SK-N-SH (cell line): ENCODE data around the gene CARS2. TPM values are rescaled to one million over a fixed set of nuclear protein-coding genes. Genes with fewer than 3 reads are reported as not detected.
A peak's percentile ranks its signal among the peaks of the same experiment; 100 is the strongest.

ENCODE experiments used
- CTCF ChIA-PET: fragments of 300-600, 350-600 bp; formaldehyde crosslinking; extraction: SDS; loops from one replicate; lab custom pipeline; 2021; lab: Yijun Ruan, JAX
- POLR2A ChIA-PET: fragments of 350-600 bp; sonication (Branson Sonifier 250); formaldehyde crosslinking; extraction: SDS; loops from one replicate; lab custom pipeline; 2020; ENCODE audit warnings: antibody characterized with exemption, inconsistent platforms; lab: Yijun Ruan, JAX
- DNase-seq: peaks from one replicate; pipeline ENCODE4 v3.0.0; 2012
- H2AFZ ChIP-seq: fragments of 200-600 bp; sonication (generic); 2 replicates; pipeline ENCODE4 v1.8.1; 2016; ENCODE audit warnings: antibody characterized with exemption, mild to moderate bottlenecking, low read depth
- H3F3A ChIP-seq: fragments of 200-600 bp; sonication (generic); replicated peaks from 2 replicates; pipeline ENCODE3; 2016; ENCODE audit warnings: antibody characterized with exemption, mild to moderate bottlenecking; ENCODE audit not compliant: insufficient read depth
- H3K27ac ChIP-seq, 2 experiments: fragments of 200-500 bp in 1 of 2; fragments of 200-600 bp in 1 of 2; sonication (Bioruptor generic) in 1 of 2; sonication (generic), shearing (Covaris generic) in 1 of 2; 2 replicates each; pipeline versions ENCODE4 v1.5.1 to v1.6.1; 2014 to 2016; ENCODE audit warnings: low read depth in 2 of 2, inconsistent platforms in 1 of 2, low read length in 1 of 2, mild to moderate bottlenecking in 1 of 2, mixed read lengths in 1 of 2
- H3K27me3 ChIP-seq: fragments of 200-600 bp; sonication (generic), shearing (Covaris generic); 2 replicates; pipeline ENCODE4 v1.6.1; 2016; ENCODE audit warnings: mixed run types; ENCODE audit not compliant: insufficient read depth
- H3K36me3 ChIP-seq, 2 experiments: fragments of 200-500 bp in 1 of 2; fragments of 200-600 bp in 1 of 2; sonication (Bioruptor generic) in 1 of 2; sonication (generic) in 1 of 2; replicated peaks in 1 of 2; 2 replicates each; pipeline versions ENCODE3 to v1.5.1; 2014 to 2016; ENCODE audit warnings: low read length in 1 of 2, mild to moderate bottlenecking in 1 of 2; ENCODE audit not compliant: insufficient read depth in 2 of 2, control insufficient read depth in 1 of 2
- H3K4me1 ChIP-seq, 2 experiments: fragments of 200-500 bp in 1 of 2; fragments of 200-600 bp in 1 of 2; sonication (Bioruptor generic) in 1 of 2; sonication (generic), shearing (Covaris generic) in 1 of 2; 2 replicates each; pipeline versions ENCODE4 v1.5.1 to v1.6.1; 2014 to 2016; ENCODE audit warnings: low read depth in 1 of 2, low read length in 1 of 2, mixed run types in 1 of 2; ENCODE audit not compliant: insufficient read depth in 2 of 2, control insufficient read depth in 1 of 2
- H3K4me2 ChIP-seq: fragments of 200-600 bp; sonication (generic), shearing (Covaris generic); 2 replicates; pipeline ENCODE4 v1.6.1; 2017; ENCODE audit warnings: mixed run types
- H3K4me3 ChIP-seq, 2 experiments: fragments of 200-500 bp in 1 of 2; fragments of 200-600 bp in 1 of 2; sonication (Bioruptor generic) in 1 of 2; sonication (generic), shearing (Covaris generic) in 1 of 2; 2 replicates each; pipeline versions ENCODE4 v1.5.1 to v1.8.1; 2014 to 2016; ENCODE audit warnings: low read depth in 2 of 2, inconsistent platforms in 1 of 2, low read length in 1 of 2, mild to moderate bottlenecking in 1 of 2, mixed read lengths in 1 of 2, moderate library complexity in 1 of 2
- H3K79me2 ChIP-seq: fragments of 200-600 bp; sonication (generic); 2 replicates; pipeline ENCODE4 v1.8.1; 2017; ENCODE audit warnings: mild to moderate bottlenecking; ENCODE audit not compliant: insufficient read depth
- H3K9ac ChIP-seq: fragments of 200-600 bp; sonication (generic); 2 replicates; pipeline ENCODE4 v1.6.1; 2017; ENCODE audit warnings: mixed run types
- H3K9me2 ChIP-seq: fragments of 200-600 bp; sonication (generic); 2 replicates; pipeline ENCODE4 v1.6.1; 2017; ENCODE audit warnings: mixed run types
- H3K9me3 ChIP-seq: fragments of 200-600 bp; sonication (generic); 2 replicates; pipeline ENCODE4 v1.6.1; 2017; ENCODE audit warnings: mixed run types, mild to moderate bottlenecking, moderate library complexity
- H4K20me1 ChIP-seq: fragments of 200-600 bp; sonication (generic); 2 replicates; pipeline ENCODE4 v1.6.1; 2017; ENCODE audit warnings: mild to moderate bottlenecking, mixed run types; ENCODE audit not compliant: insufficient read depth
- CHD2 ChIP-seq: fragments of 150-350 bp; IDR thresholded peaks from 2 replicates; pipeline ENCODE4 v1.6.1; 2018; ENCODE audit warnings: low read length; ENCODE audit not compliant: partially characterized antibody
- ELF1 ChIP-seq: IDR thresholded peaks from 2 replicates; pipeline ENCODE4 v1.4.0; 2012
- EP300 ChIP-seq, 2 experiments: IDR thresholded peaks; 2 replicates each; pipeline versions ENCODE4 v1.4.0 to v1.6.1; 2012; ENCODE audit warnings: borderline replicate concordance in 1 of 2, low read depth in 1 of 2, low read length in 1 of 2
- EZH2phosphoT487 ChIP-seq: fragments of 200-600 bp; sonication (generic); IDR thresholded peaks from 2 replicates; pipeline ENCODE4 v1.6.1; 2017; ENCODE audit warnings: low read depth, mixed run types, mild to moderate bottlenecking, antibody characterized with exemption, moderate library complexity, borderline replicate concordance
- FOXJ3 ChIP-seq: sonication (generic); formaldehyde crosslinking; IDR thresholded peaks from 2 replicates; pipeline ENCODE4 v1.5.1; 2020; ENCODE audit warnings: mild to moderate bottlenecking, missing genetic modification reagents
- GABPA ChIP-seq: IDR thresholded peaks from 2 replicates; pipeline ENCODE4 v1.4.0; 2012; ENCODE audit warnings: low read depth, mild to moderate bottlenecking
- GATA2 ChIP-seq: sonication (generic); formaldehyde crosslinking; IDR thresholded peaks from 2 replicates; pipeline ENCODE4 v1.5.0; 2020; ENCODE audit warnings: mild to moderate bottlenecking, missing genetic modification reagents
- IRF3 ChIP-seq: fragments of 150-350 bp; IDR thresholded peaks from 2 replicates; pipeline ENCODE4 v1.6.1; 2016; ENCODE audit warnings: mild to moderate bottlenecking, low read depth, low read length
- NFIC ChIP-seq: IDR thresholded peaks from 2 replicates; pipeline ENCODE4 v1.4.0; 2012; ENCODE audit warnings: borderline replicate concordance
- PBX3 ChIP-seq: IDR thresholded peaks from 2 replicates; pipeline ENCODE4; 2012
- RCOR1 ChIP-seq: fragments of 150-350 bp; IDR thresholded peaks from 2 replicates; pipeline ENCODE4 v1.6.1; 2017; ENCODE audit warnings: antibody characterized with exemption, low read length
- TAF1 ChIP-seq: IDR thresholded peaks from 2 replicates; pipeline ENCODE4 v1.6.1; 2012; ENCODE audit warnings: low read depth, mild to moderate bottlenecking, low read length, moderate library complexity, borderline replicate concordance
- TCF12 ChIP-seq: IDR thresholded peaks from 2 replicates; pipeline ENCODE4 v1.4.0; 2012
- USF1 ChIP-seq: IDR thresholded peaks from 2 replicates; pipeline ENCODE4 v1.4.0; 2012; ENCODE audit warnings: low read depth, borderline replicate concordance
- ZBTB33 ChIP-seq: IDR thresholded peaks from 2 replicates; pipeline ENCODE4 v1.4.0; 2012; ENCODE audit warnings: low read depth, borderline replicate concordance
- WGBS: methylation state at CpG from one replicate; pipeline ENCODE4 v1.1.6; 2017; ENCODE audit warnings: low lambda C conversion rate; 5-methylcytosine and 5-hydroxymethylcytosine counted together
- polyA plus RNA-seq, 3 experiments: library from polyadenylated mRNA; depleted of rRNA; stranded (reverse); fragments of >200 nt; gene quantifications; 2 replicates each; pipeline ENCODE4 v1.2.3, GENCODE V29; 2012
- TF ChIP-seq, protein P1 (sequence below): IDR thresholded peaks from 2 replicates; pipeline ENCODE4 v1.4.0; 2012; ENCODE audit warnings: low read depth

Gene CARS2
- polyA plus RNA-seq, 1 of the 3 experiments (the other 2 are of a cell fraction), result 78.6 TPM

DNA sequence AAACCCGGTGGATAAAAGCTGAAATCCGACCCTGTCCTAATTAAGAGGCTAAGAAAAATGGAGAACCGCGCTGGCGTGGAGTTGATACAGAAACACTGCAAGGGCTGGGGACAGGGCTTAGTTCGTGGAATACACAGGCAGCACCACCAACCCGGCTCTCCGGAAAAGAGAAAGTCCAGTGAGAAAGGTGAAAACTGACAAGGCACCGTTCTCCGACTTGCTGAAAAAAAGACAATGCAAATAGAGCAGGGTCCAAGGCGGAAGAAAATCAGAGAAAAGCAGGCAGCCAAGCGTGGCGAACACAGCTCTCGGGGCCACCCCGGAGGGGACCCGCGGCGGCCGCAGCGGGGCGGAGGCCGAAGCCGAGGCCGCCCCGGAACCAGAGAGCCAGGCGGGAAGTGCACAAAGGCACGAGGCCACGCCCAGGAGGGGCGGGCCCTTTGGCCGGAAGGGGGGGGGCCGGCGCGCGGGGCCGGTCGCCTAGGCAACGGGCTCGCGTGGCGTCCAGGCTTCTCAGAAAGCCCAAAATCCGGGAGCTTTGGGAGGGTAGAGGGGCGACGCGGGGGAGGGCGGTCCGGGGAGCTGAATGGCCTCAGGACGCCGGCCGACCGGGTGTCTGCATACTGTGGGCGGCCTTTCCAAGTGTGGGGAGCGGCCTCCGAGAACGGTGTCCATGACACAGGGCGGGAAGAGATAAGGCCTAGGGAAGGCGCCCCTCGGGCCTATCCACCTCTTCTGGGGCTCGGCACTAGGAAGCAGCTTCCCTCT lies 6.3 kb upstream of the CARS2 start (continued):
- TF ChIP-seq, protein P1, sequence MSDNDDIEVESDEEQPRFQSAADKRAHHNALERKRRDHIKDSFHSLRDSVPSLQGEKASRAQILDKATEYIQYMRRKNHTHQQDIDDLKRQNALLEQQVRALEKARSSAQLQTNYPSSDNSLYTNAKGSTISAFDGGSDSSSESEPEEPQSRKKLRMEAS, result peak; percentile 35; the same call in 1 of the 2 replicates
- no peak for TF ChIP-seq FOXJ3

DNA sequence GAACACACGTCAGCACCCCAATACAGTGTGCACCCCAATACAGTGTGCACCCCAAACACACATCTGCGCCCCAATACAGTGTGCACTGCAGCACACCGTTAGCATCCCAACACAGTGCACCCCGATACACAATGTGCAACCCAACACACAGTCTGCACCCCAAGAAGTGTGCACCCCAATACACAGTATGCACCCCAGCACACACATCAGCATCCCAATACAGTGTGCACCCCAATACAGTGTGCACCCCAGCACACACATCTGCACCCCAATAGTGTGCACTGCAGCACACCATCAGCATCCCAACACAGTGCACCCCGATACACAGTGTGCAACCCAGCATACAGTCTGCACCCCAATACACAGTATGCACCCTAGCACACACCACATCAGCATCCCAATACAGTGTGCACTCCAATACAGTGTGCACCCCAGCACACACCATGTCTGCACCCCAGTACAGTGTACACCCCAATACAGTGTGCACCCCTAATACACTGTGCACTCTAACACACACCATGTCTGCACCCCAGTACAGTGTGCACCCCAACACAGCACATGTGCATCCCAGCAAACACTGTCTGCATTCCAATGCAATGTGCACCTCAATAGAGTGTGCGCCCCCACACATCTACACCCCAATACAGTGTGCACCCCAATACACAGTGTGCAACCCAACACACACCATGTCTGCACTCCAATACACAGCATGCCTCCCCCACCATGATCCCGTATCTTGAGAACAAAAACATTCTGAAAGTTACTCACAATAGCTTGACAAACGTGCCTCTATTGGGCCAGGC lies 855 bp upstream of the CARS2 start:
- ChIA-PET POLR2A (interaction anchor here (1.0 kb wide), 2 partner anchors 8 to 209 kb away, joined by 3 to 6 read pairs; no protein-coding TSS in a partner anchor), CTCF (no interaction called here)
- peaks cover 24% of the 10 kb centered on the region for H3F3A ChIP-seq
- no peaks in the 10 kb centered on the region for H3K9me2 ChIP-seq
- TF ChIP-seq CHD2, result no peak
- TF ChIP-seq GATA2 (CRISPR knock-in tag), result no peak
- no peak for TF ChIP-seq PBX3
- no peak for TF ChIP-seq RCOR1
- no peak for TF ChIP-seq ELF1
- no peak for TF ChIP-seq TCF12
- TF ChIP-seq EZH2phosphoT487, result no peak
- no peak for TF ChIP-seq EP300 (IDR thresholded peaks at IDR 0.05; ENCODE audit: borderline replicate concordance in 1 of 2, low read depth in 1 of 2, low read length in 1 of 2)
- no peak for TF ChIP-seq ZBTB33
- no peak for TF ChIP-seq USF1
- TF ChIP-seq IRF3, result no peak
- TF ChIP-seq GABPA, result no peak
- TF ChIP-seq TAF1, result no peak
- no peak for TF ChIP-seq NFIC
- peak overlapping the region; percentile 60; the same call in 1 of the 2 replicates for H2AFZ ChIP-seq
- peaks cover 4 to 29% of the 10 kb centered on the region in 2 experiments; a peak in 3 of 4 replicates for H3K4me1 ChIP-seq
- H3K9ac ChIP-seq, result peak overlapping the region; percentile 57; the same call in 1 of the 2 replicates
- no peaks in the 10 kb centered on the region for H3K9me3 ChIP-seq
- 59% methylated on average over 8 of the region's 8 CpGs for WGBS
- peaks cover 55% of the 10 kb centered on the region for H3K79me2 ChIP-seq
- DNase-seq, result no peak
- H3K4me3 ChIP-seq, result peak overlapping the region; percentile 53 to 88
- peak overlapping the region; percentile 9 to 78; a peak in 2 of 4 replicates for H3K27ac ChIP-seq
- no peaks in the 10 kb centered on the region for H3K27me3 ChIP-seq
- no peaks in the 10 kb centered on the region for H4K20me1 ChIP-seq
- peak overlapping the region; percentile 82 for H3K4me2 ChIP-seq
- peaks cover 5 to 14% of the 10 kb centered on the region in 2 experiments for H3K36me3 ChIP-seq
